Left ventricle myocardium inferior (tissue), 1 donor: ENCODE results near the gene PI4K2B. TPM values are rescaled to one million over a fixed set of nuclear protein-coding genes. Genes with fewer than 3 reads are reported as not detected.
"Not testable (repeated sequence)": the region's sequence is repeated elsewhere in the genome, so short reads cannot be mapped to it uniquely, and the experiment has no call there.

Experiments used
- DNase-seq: peaks from one replicate; pipeline ENCODE4 v3.0.0-alpha.2; 2020
- H3K27ac ChIP-seq: fragments of 200-600 bp; replicated peaks from 2 replicates; pipeline ENCODE4 v1.8.0; 2021
- H3K27me3 ChIP-seq: fragments of 200-600 bp; 2 replicates; pipeline ENCODE4 v1.8.0; 2021; ENCODE audit warnings: low read depth
- H3K36me3 ChIP-seq: fragments of 200-600 bp; 2 replicates; pipeline ENCODE4 v1.8.0; 2021
- H3K4me1 ChIP-seq: fragments of 200-600 bp; 2 replicates; pipeline ENCODE4 v1.8.0; 2021
- H3K4me3 ChIP-seq: fragments of 200-600 bp; 2 replicates; pipeline ENCODE4 v1.8.0; 2021; ENCODE audit warnings: mild to moderate bottlenecking, moderate library complexity
- H3K9me3 ChIP-seq: fragments of 200-600 bp; replicated peaks from 2 replicates; pipeline ENCODE4 v1.8.0; 2021
- CTCF ChIP-seq: fragments of 200-600 bp; IDR thresholded peaks from 2 replicates; pipeline ENCODE4 v1.8.0; 2021; ENCODE audit warnings: antibody characterized with exemption, mild to moderate bottlenecking, borderline replicate concordance
- intact Hi-C: fragments of 100-400 bp; cut with micrococcal nuclease; formaldehyde crosslinking; loops from one replicate; pipeline ENCODE4 v1.11.0; 2022
- total RNA-seq: library from RNA; stranded (reverse); fragmentation: NEBNext Ultra II Directional; extraction: Animal tissue kit (Norgen Biotek cat#: 25700); gene quantifications from one replicate; pipeline ENCODE4 v1.2.1, GENCODE V29; 2021
- donor health status: DM: no; HTN: yes; CAD: no; lungs with severe emphysema.

Gene PI4K2B
- total RNA-seq, 1 donor from 2014 or later: 2.3 TPM

GRCh38 chr4:25235401-25235800 is 1.6 kb downstream of the PI4K2B start:
- no peaks in the 10 kb centered on the region for H3K27me3 ChIP-seq
- H3K36me3 ChIP-seq: no peaks in the 10 kb centered on the region
- peak overlapping the region; percentile 81 for H3K4me3 ChIP-seq
- TF ChIP-seq CTCF: no peak
- peaks cover 23% of the 10 kb centered on the region for H3K9me3 ChIP-seq
- peaks cover 27% of the 10 kb centered on the region for H3K4me1 ChIP-seq
- intact Hi-C loops: no loop called here
- H3K27ac ChIP-seq: peak overlapping the region; percentile 91
- no peak for DNase-seq

GRCh38 chr4:25236030-25236429 is 2.2 kb downstream of the PI4K2B start:
- H3K36me3 ChIP-seq, intact Hi-C loops, DNase-seq, H3K4me3 ChIP-seq, H3K27ac ChIP-seq, H3K27me3 ChIP-seq: not testable (repeated sequence)
- Histone ChIP-seq H3K9me3 (peaks cover 21% of the 10 kb centered on the region), H3K4me1 (peaks cover 27% of the 10 kb centered on the region)

- H3K4me3 ChIP-seq: no peak overlapping the region
- H3K27ac ChIP-seq: no peak overlapping the region
- H3K27me3 ChIP-seq: no peaks in the 10 kb centered on the region
- TF ChIP-seq CTCF: no peak
- intact Hi-C loops: no loop called here
- H3K9me3 ChIP-seq: peaks cover 15% of the 10 kb centered on the region
- no peaks in the 10 kb centered on the region for H3K36me3 ChIP-seq
- DNase-seq: no peak
- H3K4me1 ChIP-seq: peaks cover 27% of the 10 kb centered on the region
Measured at GRCh38 chr4:25236971-25237370, 3.1 kb downstream of the PI4K2B start.

GRCh38 chr4:25238052-25238451 is 4.2 kb downstream of the PI4K2B start:
- no peaks in the 10 kb centered on the region for H3K27me3 ChIP-seq
- H3K36me3 ChIP-seq: no peaks in the 10 kb centered on the region
- TF ChIP-seq CTCF: no peak
- DNase-seq: no peak
- no peak overlapping the region for H3K27ac ChIP-seq
- peaks cover 4% of the 10 kb centered on the region for H3K9me3 ChIP-seq
- peaks cover 27% of the 10 kb centered on the region for H3K4me1 ChIP-seq
- intact Hi-C loops: no loop called here
- H3K4me3 ChIP-seq: no peak overlapping the region

- H3K36me3 ChIP-seq, H3K9me3 ChIP-seq, DNase-seq, intact Hi-C loops, H3K4me3 ChIP-seq, H3K27me3 ChIP-seq, H3K27ac ChIP-seq: not testable (repeated sequence)
- peaks cover 20% of the 10 kb centered on the region for H3K4me1 ChIP-seq
Measured at GRCh38 chr4:25239528-25239927, 5.7 kb downstream of the PI4K2B start.

- H3K27me3 ChIP-seq, H3K9me3 ChIP-seq, DNase-seq, H3K36me3 ChIP-seq, intact Hi-C loops, H3K4me3 ChIP-seq, H3K27ac ChIP-seq: not testable (repeated sequence)
- peaks cover 12% of the 10 kb centered on the region for H3K4me1 ChIP-seq
Measured at GRCh38 chr4:25240754-25241210, 6.9 kb downstream of the PI4K2B start.

GRCh38 chr4:25242195-25242594 is 8.4 kb downstream of the PI4K2B start:
- H3K36me3 ChIP-seq, intact Hi-C loops, DNase-seq, H3K27me3 ChIP-seq, H3K4me1 ChIP-seq, H3K4me3 ChIP-seq, H3K27ac ChIP-seq: not testable (repeated sequence)
- peaks cover 10% of the 10 kb centered on the region for H3K9me3 ChIP-seq

- Histone ChIP-seq H3K4me3 (no peak overlapping the region), H3K27me3 (no peaks in the 10 kb centered on the region), H3K4me1 (no peaks in the 10 kb centered on the region), H3K9me3 (peaks cover 10% of the 10 kb centered on the region), H3K27ac (no peak overlapping the region), H3K36me3 (no peaks in the 10 kb centered on the region)
- no peak for DNase-seq
- intact Hi-C loops: no loop called here
- no peak for TF ChIP-seq CTCF
Measured at GRCh38 chr4:25245181-25245580, 11.3 kb downstream of the PI4K2B start.
